HepG2 (cell line): ENCODE measurements around the gene ZNF771. TPM values are rescaled to one million over a fixed set of nuclear protein-coding genes. Genes with fewer than 3 reads are reported as not detected.

ENCODE experiments used
- ATRX ChIP-seq: sonication (generic); formaldehyde crosslinking; IDR thresholded peaks from 2 replicates; pipeline ENCODE4 v1.4.0; 2020; ENCODE audit warnings: missing genetic modification reagents, borderline replicate concordance
- GMEB2 ChIP-seq: IDR thresholded peaks from 2 replicates; pipeline ENCODE4 v1.6.1; 2016; ENCODE audit warnings: missing biosample characterization, missing genetic modification reagents, low read depth
- KLF9 ChIP-seq: IDR thresholded peaks from 2 replicates; pipeline ENCODE4 v1.6.1; 2016; ENCODE audit warnings: low read depth
- NFE2 ChIP-seq: sonication (generic); formaldehyde crosslinking; IDR thresholded peaks from 2 replicates; pipeline ENCODE4 v1.4.0; 2020; ENCODE audit warnings: missing genetic modification reagents
- PHF21A ChIP-seq: sonication (generic); formaldehyde crosslinking; IDR thresholded peaks from 2 replicates; pipeline ENCODE4 v1.5.0; 2020; ENCODE audit warnings: mild to moderate bottlenecking, missing genetic modification reagents
- POLR2A ChIP-seq, 2 experiments: IDR thresholded peaks; 2 replicates each; pipeline ENCODE4 v1.6.1; 2011; ENCODE audit warnings: low read depth in 2 of 2, low read length in 2 of 2, mild to moderate bottlenecking in 1 of 2, moderate library complexity in 1 of 2; ENCODE audit not compliant: insufficient read depth in 1 of 2
- RBFOX2 ChIP-seq: fragments of 200-400 bp; formaldehyde crosslinking; IDR thresholded peaks from 2 replicates; pipeline ENCODE4 v1.6.1; 2017; ENCODE audit warnings: low read depth, mild to moderate bottlenecking, low read length
- SMAD9 ChIP-seq: sonication (generic); formaldehyde crosslinking; IDR thresholded peaks from 2 replicates; pipeline ENCODE4 v1.5.1; 2020; ENCODE audit warnings: mild to moderate bottlenecking, missing genetic modification reagents
- TBX3 ChIP-seq: fragments of 450-650 bp; IDR thresholded peaks from 2 replicates; pipeline ENCODE4 v1.6.1; 2017; ENCODE audit warnings: antibody characterized with exemption, mild to moderate bottlenecking, inconsistent platforms, borderline replicate concordance
- ZKSCAN8 ChIP-seq: IDR thresholded peaks from 2 replicates; pipeline ENCODE4 v1.6.1; 2016; ENCODE audit warnings: borderline replicate concordance, missing genetic modification reagents, missing compliant biosample characterization
- ZNF160 ChIP-seq: sonication (generic); formaldehyde crosslinking; IDR thresholded peaks from 2 replicates; pipeline ENCODE4 v1.8.0; 2022; ENCODE audit warnings: mild to moderate bottlenecking, inconsistent platforms, missing genetic modification reagents
- ZNF549 ChIP-seq: sonication (generic); formaldehyde crosslinking; IDR thresholded peaks from 2 replicates; pipeline ENCODE4 v1.5.0; 2020; ENCODE audit warnings: missing genetic modification reagents
- ZNF563 ChIP-seq: sonication (generic); formaldehyde crosslinking; IDR thresholded peaks from 2 replicates; pipeline ENCODE4 v1.8.0; 2022; ENCODE audit warnings: mild to moderate bottlenecking, moderate library complexity, missing genetic modification reagents
- ZNF724P ChIP-seq: sonication (generic); formaldehyde crosslinking; IDR thresholded peaks from 2 replicates; pipeline ENCODE4 v1.8.0; 2022; ENCODE audit warnings: missing genetic modification reagents, borderline replicate concordance
- ZNF780A ChIP-seq: sonication (generic); formaldehyde crosslinking; IDR thresholded peaks from 2 replicates; pipeline ENCODE4 v1.8.0; 2022; ENCODE audit warnings: mild to moderate bottlenecking, missing genetic modification reagents, moderate library complexity
- ZNF816 ChIP-seq: sonication (generic); formaldehyde crosslinking; IDR thresholded peaks from 2 replicates; pipeline ENCODE4 v1.8.0; 2022; ENCODE audit warnings: missing genetic modification reagents, mild to moderate bottlenecking, borderline replicate concordance
- ZNF83 ChIP-seq: sonication (generic); formaldehyde crosslinking; IDR thresholded peaks from 2 replicates; pipeline ENCODE4 v1.4.0; 2020; ENCODE audit warnings: missing genetic modification reagents, mild to moderate bottlenecking, borderline replicate concordance
- polyA plus RNA-seq, 8 experiments: library from polyadenylated mRNA; depleted of rRNA in 3 of 8; stranded (reverse) in 7 of 8; unstranded in 1 of 8; fragments of >200 nt; fragmentation: Illumina TruSeq in 4 of 8; extraction: Trizol in 4 of 8; gene quantifications; 2 replicates each; pipeline versions ENCODE4 v1.2.1 to v1.2.3, GENCODE V29; 2011 to 2016; ENCODE audit warnings: low read depth in 4 of 8, missing spikeins in 1 of 8, mixed read lengths in 1 of 8; ENCODE audit not compliant: insufficient read depth in 1 of 8
- total RNA-seq, 5 experiments: library from RNA; depleted of rRNA; stranded (reverse); fragments of >200 nt; fragmentation: Illumina TruSeq; extraction: Trizol; gene quantifications; 2 replicates each; pipeline ENCODE4 v1.2.3, GENCODE V29; 2016; ENCODE audit warnings: low read depth in 1 of 5
- TF ChIP-seq, protein P1 (sequence below): sonication (generic); formaldehyde crosslinking; IDR thresholded peaks from 2 replicates; pipeline ENCODE4 v1.4.0; 2020; ENCODE audit warnings: missing genetic modification reagents
- TF ChIP-seq, protein P2 (sequence below): sonication (generic); formaldehyde crosslinking; IDR thresholded peaks from 2 replicates; pipeline ENCODE4 v1.5.0; 2020; ENCODE audit warnings: mild to moderate bottlenecking, missing genetic modification reagents, borderline replicate concordance

ZNF771 gene
- total and polyA plus RNA-seq, 2 of the 13 experiments (the other 11 are each of a cell fraction or from before 2014, with no cell fraction given), result 5.0 to 11.8 TPM

GRCh38 chr16:30370456-30371247 lies 36.8 kb upstream of the ZNF771 start, which contains the start of gene TBC1D10B (continued):
- TF ChIP-seq PHF21A (peak; percentile 70; the same call in 1 of the 2 replicates), RBFOX2 (no peak), KLF9 (CRISPR knock-in tag) (no peak), ZNF563 (CRISPR knock-in tag) (no peak), ZNF83 (CRISPR knock-in tag) (no peak), GMEB2 (CRISPR knock-in tag) (peak; percentile 14; the same call in 1 of the 2 replicates), POLR2A (IDR thresholded peaks at IDR 0.05; ENCODE audit: insufficient read depth in 1 of 2, low read depth in 2 of 2, low read length in 2 of 2) (peak in 1 of 2 experiments; percentile 77; a peak in 2 of 4 replicates), ATRX (no peak), NFE2 (CRISPR knock-in tag) (no peak), ZKSCAN8 (CRISPR knock-in tag) (no peak), TBX3 (peak; percentile 69; the same call in 1 of the 2 replicates), ZNF780A (CRISPR knock-in tag) (no peak), ZNF549 (CRISPR knock-in tag) (no peak), ZNF816 (no peak), ZNF724P (CRISPR knock-in tag) (no peak), SMAD9 (CRISPR knock-in tag) (no peak), ZNF160 (CRISPR knock-in tag) (no peak)
- TF ChIP-seq, protein P1, sequence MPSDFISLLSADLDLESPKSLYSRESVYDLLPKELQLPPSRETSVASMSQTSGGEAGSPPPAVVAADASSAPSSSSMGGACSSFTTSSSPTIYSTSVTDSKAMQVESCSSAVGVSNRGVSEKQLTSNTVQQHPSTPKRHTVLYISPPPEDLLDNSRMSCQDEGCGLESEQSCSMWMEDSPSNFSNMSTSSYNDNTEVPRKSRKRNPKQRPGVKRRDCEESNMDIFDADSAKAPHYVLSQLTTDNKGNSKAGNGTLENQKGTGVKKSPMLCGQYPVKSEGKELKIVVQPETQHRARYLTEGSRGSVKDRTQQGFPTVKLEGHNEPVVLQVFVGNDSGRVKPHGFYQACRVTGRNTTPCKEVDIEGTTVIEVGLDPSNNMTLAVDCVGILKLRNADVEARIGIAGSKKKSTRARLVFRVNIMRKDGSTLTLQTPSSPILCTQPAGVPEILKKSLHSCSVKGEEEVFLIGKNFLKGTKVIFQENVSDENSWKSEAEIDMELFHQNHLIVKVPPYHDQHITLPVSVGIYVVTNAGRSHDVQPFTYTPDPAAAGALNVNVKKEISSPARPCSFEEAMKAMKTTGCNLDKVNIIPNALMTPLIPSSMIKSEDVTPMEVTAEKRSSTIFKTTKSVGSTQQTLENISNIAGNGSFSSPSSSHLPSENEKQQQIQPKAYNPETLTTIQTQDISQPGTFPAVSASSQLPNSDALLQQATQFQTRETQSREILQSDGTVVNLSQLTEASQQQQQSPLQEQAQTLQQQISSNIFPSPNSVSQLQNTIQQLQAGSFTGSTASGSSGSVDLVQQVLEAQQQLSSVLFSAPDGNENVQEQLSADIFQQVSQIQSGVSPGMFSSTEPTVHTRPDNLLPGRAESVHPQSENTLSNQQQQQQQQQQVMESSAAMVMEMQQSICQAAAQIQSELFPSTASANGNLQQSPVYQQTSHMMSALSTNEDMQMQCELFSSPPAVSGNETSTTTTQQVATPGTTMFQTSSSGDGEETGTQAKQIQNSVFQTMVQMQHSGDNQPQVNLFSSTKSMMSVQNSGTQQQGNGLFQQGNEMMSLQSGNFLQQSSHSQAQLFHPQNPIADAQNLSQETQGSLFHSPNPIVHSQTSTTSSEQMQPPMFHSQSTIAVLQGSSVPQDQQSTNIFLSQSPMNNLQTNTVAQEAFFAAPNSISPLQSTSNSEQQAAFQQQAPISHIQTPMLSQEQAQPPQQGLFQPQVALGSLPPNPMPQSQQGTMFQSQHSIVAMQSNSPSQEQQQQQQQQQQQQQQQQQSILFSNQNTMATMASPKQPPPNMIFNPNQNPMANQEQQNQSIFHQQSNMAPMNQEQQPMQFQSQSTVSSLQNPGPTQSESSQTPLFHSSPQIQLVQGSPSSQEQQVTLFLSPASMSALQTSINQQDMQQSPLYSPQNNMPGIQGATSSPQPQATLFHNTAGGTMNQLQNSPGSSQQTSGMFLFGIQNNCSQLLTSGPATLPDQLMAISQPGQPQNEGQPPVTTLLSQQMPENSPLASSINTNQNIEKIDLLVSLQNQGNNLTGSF (CRISPR knock-in tag), result no peak
- TF ChIP-seq, protein P2, sequence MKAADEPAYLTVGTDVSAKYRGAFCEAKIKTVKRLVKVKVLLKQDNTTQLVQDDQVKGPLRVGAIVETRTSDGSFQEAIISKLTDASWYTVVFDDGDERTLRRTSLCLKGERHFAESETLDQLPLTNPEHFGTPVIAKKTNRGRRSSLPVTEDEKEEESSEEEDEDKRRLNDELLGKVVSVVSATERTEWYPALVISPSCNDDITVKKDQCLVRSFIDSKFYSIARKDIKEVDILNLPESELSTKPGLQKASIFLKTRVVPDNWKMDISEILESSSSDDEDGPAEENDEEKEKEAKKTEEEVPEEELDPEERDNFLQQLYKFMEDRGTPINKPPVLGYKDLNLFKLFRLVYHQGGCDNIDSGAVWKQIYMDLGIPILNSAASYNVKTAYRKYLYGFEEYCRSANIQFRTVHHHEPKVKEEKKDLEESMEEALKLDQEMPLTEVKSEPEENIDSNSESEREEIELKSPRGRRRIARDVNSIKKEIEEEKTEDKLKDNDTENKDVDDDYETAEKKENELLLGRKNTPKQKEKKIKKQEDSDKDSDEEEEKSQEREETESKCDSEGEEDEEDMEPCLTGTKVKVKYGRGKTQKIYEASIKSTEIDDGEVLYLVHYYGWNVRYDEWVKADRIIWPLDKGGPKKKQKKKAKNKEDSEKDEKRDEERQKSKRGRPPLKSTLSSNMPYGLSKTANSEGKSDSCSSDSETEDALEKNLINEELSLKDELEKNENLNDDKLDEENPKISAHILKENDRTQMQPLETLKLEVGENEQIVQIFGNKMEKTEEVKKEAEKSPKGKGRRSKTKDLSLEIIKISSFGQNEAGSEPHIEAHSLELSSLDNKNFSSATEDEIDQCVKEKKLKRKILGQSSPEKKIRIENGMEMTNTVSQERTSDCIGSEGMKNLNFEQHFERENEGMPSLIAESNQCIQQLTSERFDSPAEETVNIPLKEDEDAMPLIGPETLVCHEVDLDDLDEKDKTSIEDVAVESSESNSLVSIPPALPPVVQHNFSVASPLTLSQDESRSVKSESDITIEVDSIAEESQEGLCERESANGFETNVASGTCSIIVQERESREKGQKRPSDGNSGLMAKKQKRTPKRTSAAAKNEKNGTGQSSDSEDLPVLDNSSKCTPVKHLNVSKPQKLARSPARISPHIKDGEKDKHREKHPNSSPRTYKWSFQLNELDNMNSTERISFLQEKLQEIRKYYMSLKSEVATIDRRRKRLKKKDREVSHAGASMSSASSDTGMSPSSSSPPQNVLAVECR (CRISPR knock-in tag), result peak; percentile 66; the same call in 1 of the 2 replicates
